Femur (tissue), 1 donor: ENCODE data around the gene GOT1.

ENCODE experiments used
- DNase-seq: peaks from one replicate; pipeline ENCODE4 v3.0.0-alpha.2; 2017

The GOT1 gene

DNA sequence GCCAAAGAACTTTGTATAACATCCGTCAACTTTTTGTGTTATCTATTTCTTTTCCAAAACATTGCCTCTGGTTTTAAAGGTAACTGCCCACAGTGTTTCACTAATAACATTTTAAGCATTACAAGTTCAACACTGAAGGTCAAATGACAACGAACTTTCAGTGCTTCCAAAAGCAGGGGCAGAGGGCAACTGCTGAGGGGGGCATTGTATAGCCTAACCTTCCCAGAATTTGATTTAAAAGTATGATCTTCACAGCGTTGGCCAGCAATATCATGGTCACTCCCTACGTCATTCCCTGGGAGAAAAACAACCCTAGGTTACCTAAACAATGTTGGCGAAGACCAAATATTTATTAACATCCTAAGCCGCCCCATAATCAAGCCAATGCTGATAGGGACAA is 2.5 kb upstream of the GOT1 start:
- DNase-seq = no peak

- DNase-seq = no peak
Observed at GRCh38 chr10:99432047-99432446, 1.6 kb upstream of the GOT1 start.

DNA sequence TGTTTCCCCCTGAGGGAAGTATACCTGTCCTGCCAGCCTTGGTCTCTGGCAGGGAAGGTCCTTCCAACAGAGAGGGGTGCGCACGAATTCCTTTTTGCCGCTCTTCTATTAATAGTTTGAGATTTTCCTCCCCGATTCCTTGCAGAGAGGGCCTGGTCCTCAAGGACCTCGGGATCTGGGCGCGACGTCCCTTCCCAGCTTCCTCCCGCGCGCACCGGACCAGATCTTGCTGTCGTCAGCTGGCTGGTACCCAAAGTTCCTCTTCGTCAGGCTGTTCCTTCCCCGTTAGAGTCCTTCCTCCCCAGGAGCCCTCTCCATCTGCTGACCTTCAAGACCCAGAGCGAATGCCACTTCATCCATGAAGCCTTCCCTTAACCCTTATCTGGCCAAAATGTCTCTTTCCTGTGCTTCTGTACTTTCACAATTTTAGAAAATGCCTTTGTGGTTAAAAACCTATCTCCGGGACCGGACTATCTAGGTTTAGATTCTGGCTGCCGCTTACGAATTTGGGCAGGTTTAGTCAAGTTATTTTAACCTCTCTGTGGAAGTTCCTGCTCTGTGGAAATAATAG is 851 bp upstream of the GOT1 start:
- DNase-seq = peak; percentile 66

DNA sequence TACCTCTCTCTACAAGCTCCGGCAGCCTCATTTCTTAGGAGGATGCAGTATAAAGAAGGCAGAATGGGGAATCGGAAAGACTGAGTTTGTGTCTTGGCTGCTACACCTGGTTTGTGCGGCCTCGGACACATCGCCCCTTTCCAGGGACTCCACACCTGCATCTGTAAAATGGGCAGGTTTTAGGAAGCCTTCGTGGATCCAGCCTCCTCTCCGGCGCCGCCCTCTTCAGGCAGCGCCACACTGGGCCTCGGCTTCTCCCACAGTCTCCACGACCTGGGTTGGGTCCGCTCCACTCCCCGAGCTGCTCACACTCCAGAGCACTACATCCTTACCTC is 341 bp downstream of the GOT1 start:
- no peak for DNase-seq

GRCh38 chr10:99429517-99430095 is 818 bp downstream of the GOT1 start:
- no peak for DNase-seq

GRCh38 chr10:99427566-99428190 is 2.7 kb downstream of the GOT1 start:
- DNase-seq = no peak

DNA sequence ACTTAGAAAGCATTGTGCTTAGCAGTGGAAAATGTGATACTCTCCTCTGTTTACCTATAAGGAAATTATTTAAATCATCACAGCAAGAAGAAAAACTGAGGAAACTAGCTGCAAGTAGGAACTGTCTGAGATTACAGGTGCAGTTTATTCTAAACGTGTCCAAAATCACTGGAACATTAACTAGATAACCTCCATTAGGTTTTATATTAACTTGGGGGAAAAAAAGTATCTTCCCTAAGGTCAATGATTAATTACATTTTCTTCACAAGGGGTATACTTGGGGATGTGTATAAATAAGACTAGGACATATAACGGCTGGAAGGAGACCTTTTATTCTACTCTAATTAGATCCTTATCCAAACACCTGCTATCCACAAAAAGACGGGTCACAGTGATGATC is 3.7 kb downstream of the GOT1 start:
- no peak for DNase-seq

DNA sequence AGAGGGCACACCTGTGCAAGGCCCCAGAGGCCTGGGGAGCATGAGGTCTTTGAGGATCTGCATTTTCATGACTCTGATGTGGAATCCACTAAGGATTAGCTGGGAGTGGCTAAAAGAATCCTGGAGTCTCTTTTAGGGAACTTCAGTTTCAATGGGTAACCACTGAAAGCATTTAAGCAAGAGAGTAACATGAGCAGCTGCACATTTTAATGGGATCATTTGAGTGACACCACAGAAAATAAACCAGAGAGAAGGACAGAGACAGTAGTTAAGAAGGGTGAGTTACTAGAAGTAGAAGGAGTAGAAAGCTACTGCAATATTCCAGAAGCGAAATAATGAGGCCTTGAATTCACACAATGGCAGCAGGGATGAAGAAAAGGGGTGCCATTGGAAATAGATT is 5.2 kb downstream of the GOT1 start:
- DNase-seq = no peak

DNA sequence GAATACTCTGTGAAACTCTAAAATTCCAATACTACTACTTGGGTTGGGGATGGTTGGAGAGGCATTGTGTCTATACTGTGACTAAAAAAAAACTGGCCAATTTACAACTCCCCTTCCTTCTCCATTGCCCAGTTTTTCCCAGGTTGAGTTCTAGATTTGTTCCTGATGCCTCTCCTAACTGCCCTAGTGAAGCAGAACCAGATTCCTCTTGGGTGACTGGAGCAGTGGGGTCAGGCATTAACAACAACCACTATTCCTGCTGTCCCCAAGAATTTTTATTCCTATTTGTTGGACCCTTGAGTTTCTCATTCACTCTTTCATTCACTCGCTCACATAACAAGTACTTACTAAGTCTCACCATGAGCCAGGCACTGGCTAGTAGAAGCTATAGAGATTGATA is 5.8 kb downstream of the GOT1 start:
- DNase-seq = no peak

DNA sequence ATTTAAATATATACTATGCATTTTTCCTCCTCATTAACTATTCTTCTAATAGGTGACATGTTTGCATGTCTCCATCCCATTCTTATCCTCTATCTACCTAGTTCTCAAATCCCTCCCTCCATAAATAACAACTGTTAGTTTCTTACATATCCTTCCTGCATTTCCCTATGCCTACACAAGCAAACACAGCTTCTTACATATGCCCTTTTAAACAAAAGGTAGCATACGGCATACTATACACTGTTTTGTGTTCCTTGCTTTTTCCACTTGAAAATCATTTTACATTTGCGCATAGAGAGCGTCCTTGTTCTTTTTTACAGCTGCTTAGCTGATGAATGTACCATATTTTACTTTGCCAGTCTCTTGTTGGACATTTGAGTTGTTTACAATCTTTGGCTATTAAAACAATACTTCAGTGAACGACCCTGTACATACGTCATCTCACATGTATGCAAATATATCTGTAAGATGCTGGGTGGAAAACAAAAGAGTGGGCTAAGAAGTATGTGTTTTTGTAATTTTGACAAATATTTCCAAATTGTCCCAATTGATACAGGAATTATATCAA is 7.8 kb downstream of the GOT1 start:
- DNase-seq = no peak

DNA sequence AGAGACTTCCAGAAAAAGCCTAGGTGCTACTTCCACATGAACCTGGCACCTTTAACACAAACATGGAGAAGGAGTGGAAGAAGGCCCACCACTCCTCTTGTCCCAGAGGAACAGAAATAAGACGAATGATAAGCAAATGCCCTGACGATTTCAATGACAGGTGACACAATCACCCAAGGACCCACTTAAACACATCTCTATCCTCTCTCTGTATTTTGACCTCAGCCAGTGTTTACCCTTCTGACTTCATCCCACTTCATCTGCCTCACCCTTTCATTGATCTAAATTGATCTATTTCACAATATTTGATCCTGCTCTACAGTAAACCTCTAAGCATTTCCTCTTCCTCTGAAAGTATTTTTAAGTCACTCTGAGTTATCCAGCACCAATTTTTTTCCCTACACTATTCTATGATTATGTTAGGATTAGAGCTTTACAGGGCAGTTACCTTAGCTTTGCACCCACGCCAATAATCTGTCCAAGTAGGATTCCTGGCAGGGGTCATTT is 9.1 kb downstream of the GOT1 start:
- no peak for DNase-seq

- no peak for DNase-seq
Observed at GRCh38 chr10:99419688-99420087, 10.7 kb downstream of the GOT1 start.

- DNase-seq = no peak
Observed at GRCh38 chr10:99418910-99419624, 11.4 kb downstream of the GOT1 start.

- no peak for DNase-seq
Observed at GRCh38 chr10:99412099-99412498, 18.3 kb downstream of the GOT1 start.

DNA sequence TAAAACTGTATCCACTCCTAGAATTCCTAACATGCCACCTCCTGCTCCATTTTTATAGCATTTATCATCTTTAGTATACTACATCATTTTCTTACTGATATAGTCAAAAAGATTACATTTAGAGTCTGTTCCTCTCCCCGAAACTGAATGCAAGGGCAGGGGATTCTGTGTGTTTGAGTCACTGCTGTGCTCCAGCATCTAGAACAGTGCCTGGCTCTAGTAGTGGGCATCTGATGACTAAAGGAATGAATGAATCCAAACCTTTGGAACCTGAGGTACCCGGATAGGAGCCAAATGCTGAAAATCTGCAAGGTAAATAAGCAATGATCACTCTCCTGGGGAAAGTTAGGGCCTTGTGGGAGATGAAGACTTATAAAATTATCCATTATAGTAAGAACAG is 18.9 kb downstream of the GOT1 start:
- no peak for DNase-seq

GRCh38 chr10:99410876-99411275 is 19.5 kb downstream of the GOT1 start:
- no peak for DNase-seq

- DNase-seq = no peak
Observed at GRCh38 chr10:99410146-99410545, 20.3 kb downstream of the GOT1 start.

- no peak for DNase-seq
Observed at GRCh38 chr10:99406149-99406548, 24.3 kb downstream of the GOT1 start.

- DNase-seq = no peak
Observed at GRCh38 chr10:99403674-99404073, 26.8 kb downstream of the GOT1 start.

- no peak for DNase-seq
Observed at GRCh38 chr10:99399664-99400063, 30.8 kb downstream of the GOT1 start.

DNA sequence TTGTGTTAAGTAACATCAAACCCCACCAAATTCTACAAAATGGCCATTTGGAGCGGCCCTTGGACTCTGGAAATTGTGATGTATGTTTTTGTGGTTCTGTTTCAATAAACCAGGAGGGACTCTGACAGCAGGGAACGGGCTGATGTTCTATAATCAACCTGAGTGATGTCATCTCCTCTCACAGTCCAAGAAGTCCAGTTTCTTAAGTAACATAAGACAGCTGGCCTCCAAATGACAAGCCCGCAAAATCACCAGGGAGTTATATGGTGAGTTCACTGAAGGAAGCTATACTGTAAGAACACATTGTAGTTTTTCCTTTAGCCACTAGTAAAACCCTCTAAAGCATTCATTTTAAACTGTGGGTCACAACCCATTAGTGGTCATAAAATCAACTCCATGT is 34.0 kb downstream of the GOT1 start:
- DNase-seq = no peak

- no peak for DNase-seq
Observed at GRCh38 chr10:99395750-99396445, 34.5 kb downstream of the GOT1 start.

- no peak for DNase-seq
Observed at GRCh38 chr10:99394761-99395386, 35.5 kb downstream of the GOT1 start.
